ENCODE measurements around the gene KLC1. TPM values are rescaled to one million over a fixed set of nuclear protein-coding genes. Genes with fewer than 3 reads are reported as not detected.

Gene KLC1
- total RNA-seq, 1 donor from 2014 or later, result 56.6 TPM

DNA sequence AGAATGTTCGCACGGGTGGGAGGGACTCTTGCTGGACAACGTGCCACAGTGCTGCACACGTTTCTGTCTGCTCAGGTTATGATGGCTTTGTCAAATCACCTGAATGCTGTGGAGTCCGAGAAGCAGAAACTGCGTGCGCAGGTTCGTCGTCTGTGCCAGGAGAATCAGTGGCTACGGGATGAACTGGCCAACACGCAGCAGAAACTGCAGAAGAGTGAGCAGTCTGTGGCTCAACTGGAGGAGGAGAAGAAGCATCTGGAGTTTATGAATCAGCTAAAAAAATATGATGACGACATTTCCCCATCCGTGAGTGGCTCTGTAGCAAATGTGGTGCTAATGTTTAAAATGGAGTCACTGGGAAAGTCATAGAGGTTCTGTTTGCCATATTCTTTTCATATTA, 28.5 kb downstream of the KLC1 start:
- ATAC-seq (no peak), DNase-seq (ENCODE audit: low spot score) (no peak)

DNA sequence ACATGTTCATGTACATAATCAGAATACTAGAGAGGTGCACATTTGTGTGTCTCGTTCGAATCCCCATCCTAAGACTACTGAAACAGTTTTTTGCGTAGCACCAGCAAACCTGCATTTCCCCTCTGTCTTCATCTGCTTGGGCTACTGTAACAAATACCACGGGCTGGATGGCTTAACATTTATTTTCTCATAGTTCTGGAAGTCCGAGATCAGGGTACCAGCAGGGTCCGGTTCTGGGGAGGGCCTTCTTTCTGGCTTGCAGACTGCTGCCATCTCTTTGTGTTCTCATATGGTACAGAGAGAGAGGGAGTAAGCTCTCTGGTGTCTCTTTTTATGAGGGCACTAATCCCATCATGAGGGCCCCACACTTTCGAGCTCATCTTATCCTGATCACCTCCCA, 30.6 kb downstream of the KLC1 start:
- no peak for ATAC-seq

DNA sequence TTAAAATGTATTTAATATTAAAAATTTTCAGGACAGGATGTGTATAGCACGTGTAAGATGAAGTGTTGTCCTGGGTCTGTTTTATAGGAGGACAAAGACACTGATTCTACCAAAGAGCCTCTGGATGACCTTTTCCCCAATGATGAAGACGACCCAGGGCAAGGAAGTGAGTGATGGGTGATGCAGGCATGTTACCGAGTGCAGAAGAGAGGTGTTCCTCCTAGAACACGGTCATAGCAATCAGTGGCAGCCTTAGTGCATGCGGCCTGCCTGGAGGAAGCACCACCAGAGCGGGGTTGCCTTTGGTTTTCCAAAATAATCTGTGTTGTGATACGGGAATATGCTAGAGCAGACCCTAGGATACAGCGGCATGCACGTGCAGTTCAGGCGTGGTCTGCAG, 33.0 kb downstream of the KLC1 start:
- ATAC-seq, result no peak
- no peak for DNase-seq (ENCODE audit: low spot score)

More for the DNA sequence above, 30.6 kb downstream of the KLC1 start:
- DNase-seq (ENCODE audit: low spot score), result no peak

DNA sequence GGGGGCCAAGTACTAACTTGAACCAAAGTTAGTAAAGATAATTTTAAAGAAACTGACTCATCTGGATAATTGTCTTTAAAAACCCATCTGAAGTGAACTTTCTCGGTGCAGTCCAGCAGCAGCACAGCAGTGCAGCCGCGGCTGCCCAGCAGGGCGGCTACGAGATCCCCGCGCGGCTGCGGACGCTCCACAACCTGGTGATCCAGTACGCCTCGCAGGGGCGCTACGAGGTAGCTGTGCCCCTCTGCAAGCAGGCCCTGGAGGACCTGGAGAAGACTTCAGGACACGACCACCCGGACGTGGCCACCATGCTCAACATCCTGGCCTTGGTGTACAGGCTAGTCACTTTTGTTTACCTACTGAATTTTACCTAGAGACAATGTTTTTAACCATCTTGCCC, 33.6 kb downstream of the KLC1 start:
- DNase-seq (ENCODE audit: low spot score), result no peak
- ATAC-seq, result no peak

DNA sequence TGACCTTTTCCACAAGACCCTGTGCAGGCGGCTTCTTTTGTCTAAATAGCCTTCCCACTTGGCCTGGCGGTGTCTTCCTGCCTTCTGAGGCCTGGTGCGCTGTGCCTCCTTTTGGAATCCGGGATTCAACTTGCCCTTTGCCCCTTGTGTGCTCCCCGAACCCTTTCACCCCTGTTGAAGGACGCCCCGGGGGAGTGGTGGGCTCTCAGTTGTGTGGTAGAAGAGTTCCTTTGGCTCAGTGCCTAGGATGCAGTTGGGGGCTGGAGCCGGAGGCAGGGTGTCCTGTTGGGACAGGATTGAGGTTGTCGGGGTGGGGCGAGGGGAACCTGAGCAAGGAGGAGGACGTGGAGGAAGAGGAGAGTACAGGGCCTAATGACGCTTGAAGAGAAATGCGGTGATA, 34.5 kb downstream of the KLC1 start:
- DNase-seq (ENCODE audit: low spot score), result no peak
- ATAC-seq, result no peak

DNA sequence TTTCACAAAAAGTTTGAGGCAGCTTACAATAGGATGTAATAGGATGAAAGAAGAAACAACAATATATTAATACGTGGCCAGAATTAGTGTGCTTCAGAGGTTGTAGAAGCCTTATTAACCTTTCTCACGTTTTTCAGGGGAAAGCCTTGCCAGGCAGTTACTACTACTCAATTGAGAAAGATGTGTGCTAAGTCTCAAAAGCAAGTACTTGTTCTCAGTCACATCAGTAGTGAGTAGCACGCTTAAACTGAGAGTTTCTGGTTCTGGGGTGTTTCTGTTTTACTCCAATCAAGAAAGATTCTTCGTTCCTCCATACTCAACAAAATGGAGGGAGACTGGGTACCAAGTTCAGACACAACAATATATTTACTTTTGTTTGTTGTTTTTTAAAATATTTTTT, 38.7 kb downstream of the KLC1 start:
- ATAC-seq (no peak), DNase-seq (ENCODE audit: low spot score) (no peak)

DNA sequence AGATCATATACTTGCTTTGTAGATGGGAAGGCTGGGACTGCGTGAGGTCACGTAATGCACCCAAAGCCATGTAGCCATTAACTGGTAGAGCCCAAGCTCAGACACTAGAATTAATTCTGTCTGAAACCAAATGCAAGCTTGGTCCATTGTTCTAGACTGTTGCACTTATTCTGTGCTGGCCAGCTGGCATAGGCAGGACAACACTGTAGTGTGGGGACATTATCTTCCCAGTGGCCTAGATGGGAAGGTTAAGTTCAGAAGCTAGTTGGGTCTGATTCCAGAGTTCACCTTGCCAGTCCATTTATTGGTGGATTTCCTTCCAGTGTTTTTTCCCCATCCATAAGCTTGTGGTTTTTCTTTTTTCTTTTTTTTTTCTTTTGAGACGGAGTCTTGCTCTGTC, 39.1 kb downstream of the KLC1 start:
- ATAC-seq, result peak; percentile 41
- DNase-seq (ENCODE audit: low spot score), result no peak

DNA sequence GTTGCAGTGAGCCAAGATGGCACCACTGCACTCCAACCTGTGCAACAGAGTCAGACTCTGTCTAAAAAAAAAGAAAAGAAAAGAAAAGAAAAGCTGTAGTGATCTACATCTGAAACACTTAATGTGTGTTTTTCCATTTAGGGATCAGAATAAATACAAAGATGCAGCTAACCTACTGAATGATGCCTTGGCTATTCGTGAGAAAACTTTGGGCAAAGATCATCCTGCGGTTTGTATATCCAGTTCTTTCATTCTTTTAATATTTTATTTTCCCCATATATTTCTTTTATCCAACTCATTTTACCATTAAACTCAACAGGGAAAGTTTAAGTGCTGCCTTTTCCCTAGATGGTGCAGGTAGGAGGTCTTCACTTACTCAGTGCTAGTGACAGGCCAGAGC, 40.4 kb downstream of the KLC1 start:
- ATAC-seq (no peak), DNase-seq (ENCODE audit: low spot score) (no peak)

DNA sequence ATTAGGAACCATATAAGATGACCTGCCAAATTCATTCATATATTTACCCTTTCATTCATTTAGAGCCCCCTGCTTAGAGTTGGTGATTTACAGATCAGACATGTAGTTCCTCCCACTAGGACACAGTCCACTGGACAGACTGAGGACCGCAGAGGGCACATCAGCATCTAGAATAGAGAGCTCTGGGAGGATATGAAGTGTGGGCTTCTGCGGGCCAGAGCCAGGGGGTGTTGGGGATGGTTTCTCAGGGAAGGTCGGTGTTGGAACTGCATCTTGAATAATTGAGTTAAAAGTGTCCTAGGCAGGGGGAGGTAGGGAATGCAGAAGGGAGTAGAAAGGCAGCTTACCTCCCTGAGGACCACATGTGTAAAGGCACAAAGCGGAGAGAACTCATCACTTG, 42.9 kb downstream of the KLC1 start:
- DNase-seq (ENCODE audit: low spot score) (no peak), ATAC-seq (no peak)

DNA sequence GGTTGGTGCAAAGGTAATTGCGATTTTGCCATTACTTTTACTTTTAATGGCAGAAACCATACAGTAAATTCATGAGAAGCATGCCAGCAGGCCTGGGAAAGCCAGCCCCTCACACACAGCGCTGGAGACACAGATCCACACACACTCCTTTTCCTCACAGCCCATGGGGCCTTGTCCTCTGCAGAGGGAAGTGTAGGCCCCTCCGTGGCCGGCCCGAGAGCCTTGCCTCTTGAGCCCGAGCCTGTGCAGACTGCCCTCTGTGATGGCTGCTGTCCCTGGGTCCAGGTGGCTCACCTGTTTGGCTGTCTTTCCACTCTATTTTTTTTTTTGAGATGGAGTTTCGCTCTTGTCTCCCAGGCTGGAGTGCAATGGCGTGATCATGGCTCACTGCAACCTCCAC, 46.9 kb downstream of the KLC1 start:
- DNase-seq (ENCODE audit: low spot score) (no peak), ATAC-seq (no peak)

DNA sequence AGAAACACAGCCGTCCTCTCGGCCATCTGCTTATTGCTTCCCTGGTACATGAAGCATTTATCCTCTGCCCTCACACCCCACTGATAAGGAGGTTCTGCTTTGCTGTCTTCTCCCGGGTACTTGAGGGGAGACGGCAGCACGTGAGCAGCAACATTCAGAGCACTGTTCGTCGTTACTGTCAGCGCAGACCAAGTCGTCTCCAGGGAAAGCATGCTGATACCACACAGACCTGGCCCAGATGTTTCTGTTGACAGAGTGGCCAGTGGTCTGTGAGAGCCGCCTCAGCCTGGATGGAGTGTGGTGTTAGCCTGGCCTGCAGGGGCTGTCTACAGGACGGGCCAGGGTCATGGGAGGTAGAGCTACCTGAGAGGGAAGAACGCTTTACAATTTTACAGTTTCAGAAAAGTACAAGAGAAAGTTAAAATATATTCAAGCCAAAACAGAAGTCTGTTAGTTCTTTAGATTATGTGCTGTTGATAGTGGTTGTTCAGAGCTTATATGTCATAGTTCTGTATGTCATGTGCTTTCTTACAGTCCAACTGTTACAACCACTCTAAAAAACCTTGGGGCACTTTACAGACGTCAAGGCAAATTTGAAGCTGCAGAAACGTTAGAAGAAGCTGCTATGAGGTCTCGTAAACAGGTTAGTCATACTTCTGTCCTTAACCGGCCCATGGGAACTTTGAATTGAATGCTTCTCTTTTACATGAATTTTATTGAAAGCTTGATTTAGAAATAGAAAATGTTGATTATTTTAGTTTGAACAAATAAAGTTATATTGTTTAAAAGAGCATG, 48.1 kb downstream of the KLC1 start:
- DNase-seq (ENCODE audit: low spot score) (no peak), ATAC-seq (no peak)

DNA sequence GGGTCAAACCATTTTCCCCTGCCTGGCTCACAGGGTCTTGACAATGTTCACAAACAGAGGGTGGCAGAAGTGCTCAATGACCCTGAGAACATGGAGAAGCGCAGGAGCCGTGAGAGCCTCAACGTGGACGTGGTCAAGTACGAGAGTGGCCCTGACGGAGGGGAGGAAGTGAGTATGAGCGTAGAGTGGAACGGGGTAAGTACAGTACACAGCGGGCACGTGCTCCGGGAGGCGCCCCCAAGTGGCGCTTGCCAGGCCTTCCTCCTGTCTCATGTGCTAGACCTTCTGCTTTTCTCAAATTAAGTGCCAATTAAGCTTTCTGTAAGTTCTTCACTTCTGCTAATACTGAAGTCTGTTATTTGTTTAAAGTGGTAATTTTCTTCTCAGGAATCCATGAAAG, 50.3 kb downstream of the KLC1 start:
- no peak for DNase-seq (ENCODE audit: low spot score)

DNA sequence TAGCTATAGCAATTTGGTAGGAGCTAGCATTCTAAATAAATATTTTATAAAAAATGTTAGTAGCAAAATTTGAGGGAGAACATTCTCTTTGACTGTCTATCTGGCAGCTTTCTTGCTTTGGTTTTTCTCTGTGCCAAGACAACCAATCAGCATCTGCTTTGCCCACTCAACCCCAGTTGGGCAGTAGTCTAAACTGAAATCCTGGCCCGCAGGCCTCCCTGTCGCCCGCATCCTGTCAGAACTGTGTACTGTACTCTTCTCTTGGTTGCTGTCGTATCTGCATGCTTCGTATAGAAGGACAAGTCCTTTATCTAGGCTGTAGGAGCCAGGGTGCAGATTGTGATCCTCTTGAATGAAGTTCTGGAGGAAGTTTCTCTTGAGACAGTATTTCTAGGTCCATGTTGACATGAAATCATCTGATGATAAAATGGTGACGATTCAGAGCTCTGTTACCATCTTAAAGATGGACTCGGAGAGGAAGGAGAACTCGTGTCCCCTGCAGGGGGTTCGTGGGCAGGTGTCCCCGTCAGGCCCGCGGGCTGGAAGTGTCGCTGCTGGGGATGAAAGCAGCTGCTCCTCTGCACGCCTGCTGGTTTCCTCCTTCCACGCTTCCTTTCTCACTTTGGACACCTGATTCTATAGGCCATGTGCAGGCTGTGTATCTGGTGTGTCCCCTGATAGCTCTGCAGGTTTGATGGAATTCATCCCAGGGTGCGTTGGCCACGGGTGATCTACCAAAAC, 51.6 kb downstream of the KLC1 start:
- no peak for DNase-seq (ENCODE audit: low spot score)

More for the DNA sequence above, 50.3 kb downstream of the KLC1 start:
- ATAC-seq, result peak; percentile 83

DNA sequence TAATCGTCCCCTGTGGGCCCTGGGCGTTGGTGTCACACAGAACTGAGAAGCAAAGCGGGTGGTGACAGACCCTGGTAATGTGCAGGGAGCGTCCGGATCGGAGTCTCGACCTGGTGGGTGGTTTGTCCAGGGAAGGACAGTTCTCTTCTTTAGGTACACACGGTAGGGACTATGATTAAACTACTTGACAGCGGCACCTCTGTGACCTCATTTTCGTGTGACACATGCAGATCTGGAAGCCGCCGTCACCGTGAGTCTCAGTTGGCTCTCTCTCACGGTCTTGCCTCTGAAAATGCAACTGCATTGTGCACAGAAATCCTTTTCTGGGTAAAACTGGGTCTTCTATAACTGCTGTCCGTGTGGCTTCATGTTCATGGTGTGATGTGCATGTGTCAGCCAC, 54.1 kb downstream of the KLC1 start:
- ATAC-seq (no peak), DNase-seq (ENCODE audit: low spot score) (no peak)

More for the DNA sequence above, 51.6 kb downstream of the KLC1 start:
- no peak for ATAC-seq

DNA sequence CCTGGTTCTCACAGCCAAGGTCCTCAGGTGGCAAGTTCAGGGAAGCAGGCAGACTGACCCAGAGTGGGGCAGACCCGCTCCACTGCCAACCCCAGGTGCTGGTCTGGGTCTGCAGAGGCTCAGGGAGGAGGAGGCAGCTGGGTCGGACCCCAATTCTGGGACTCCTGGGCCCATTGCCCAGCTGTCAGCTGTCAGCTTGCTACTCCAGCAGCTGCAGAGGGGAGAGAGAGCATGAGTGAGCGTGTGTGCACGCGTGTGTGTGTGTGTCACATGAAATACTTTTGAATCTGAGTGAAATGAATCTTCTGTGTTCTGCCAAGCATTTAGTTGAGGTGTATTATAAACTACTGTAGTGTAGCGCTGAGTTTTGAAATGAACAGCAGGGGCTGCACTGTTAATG, 55.5 kb downstream of the KLC1 start:
- DNase-seq (ENCODE audit: low spot score) (no peak), ATAC-seq (no peak)

DNA sequence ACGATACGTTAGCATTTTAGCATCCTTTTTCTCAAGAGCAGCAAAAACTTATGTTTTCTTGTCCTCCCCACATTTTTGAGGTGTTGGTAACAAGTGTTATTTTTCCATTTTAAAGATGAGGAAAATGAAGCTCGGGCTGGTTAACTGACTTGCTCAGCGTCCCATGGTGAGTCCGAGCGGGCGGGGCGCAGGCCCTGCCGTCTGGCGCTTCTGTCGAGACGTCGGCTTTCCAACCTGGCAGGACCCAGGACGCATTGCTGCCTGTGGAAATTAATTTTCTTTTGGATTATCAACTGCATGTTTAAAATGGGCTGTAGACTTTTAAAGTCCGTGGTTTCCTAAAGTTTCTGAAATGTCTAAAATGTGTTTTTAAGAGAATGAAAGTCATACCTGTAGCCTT, 55.9 kb downstream of the KLC1 start:
- ATAC-seq (no peak), DNase-seq (ENCODE audit: low spot score) (no peak)

DNA sequence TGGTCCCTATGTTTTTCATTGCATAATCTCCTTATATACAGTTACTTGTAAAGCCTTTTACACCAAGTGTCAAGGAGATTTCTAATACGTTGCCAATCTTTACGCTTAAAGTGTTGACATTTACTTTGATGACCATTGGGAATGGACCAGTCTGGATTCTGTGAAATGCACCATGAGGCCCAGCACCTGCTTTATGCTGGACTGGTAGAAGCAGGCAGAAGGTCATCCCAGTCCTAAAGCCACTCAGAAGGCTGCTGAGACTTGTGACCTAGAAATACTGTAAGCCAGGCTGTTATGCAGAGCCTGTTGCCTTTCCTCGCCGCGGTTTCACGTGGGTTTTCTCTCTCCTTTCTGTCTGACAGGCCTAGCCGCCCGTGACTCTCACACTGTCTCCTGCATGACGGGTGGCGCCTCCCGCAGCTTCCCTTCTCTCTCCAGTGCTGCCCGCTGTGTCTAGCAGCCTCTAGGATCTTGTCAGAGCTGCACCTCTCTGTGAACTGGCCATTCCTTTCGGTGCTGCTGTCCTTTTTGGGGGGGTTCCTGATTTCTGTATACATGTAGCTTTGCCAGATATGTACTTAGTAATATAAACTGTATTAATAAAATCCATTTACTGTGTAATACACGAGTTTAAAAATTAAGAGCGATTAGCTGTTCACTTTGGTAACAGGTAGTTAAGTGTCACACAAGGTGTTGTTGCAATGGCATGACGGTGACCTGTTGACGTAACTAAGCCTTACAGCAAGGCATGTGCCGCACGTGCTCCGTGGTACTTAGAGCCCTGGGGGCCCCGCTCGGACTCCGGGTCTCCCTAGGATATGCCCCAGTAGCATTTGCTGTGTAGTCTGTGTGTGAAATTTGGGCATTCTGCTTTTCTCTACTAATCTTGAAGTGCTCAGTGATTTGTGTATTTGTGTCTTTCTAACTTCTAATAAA, 56.5 kb downstream of the KLC1 start:
- ATAC-seq (no peak), DNase-seq (ENCODE audit: low spot score) (no peak)

DNA sequence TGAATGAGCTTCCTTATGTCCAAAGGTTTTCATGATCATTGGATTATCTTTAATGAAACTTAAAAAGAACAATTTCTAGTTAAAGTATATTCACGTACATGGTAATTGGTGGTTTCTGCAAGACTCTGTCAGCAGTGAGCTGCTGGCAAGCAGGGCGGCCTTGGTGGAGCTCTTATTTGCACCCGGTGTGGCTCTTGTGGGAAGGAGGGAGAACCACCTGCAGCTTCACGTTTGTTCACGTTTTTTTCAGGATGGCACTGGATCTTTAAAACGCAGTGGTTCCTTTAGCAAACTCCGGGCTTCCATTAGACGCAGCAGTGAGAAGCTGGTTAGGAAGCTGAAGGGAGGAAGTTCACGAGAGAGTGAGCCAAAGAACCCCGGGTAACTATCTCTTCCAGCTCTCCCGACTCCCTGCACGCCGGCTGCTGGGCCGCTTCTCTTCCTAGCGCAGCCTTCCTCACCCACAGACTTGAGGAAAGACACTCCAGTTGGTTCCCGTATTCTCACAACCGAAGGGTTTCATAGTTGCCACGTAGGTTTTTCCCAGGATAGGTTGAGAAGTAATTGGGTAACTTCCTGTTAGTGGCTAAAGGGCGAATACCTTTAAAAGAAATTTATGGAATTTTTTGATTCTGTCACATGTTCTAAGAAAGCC, 57.9 kb downstream of the KLC1 start:
- DNase-seq (ENCODE audit: low spot score) (no peak), ATAC-seq (peak; percentile 58)

DNA sequence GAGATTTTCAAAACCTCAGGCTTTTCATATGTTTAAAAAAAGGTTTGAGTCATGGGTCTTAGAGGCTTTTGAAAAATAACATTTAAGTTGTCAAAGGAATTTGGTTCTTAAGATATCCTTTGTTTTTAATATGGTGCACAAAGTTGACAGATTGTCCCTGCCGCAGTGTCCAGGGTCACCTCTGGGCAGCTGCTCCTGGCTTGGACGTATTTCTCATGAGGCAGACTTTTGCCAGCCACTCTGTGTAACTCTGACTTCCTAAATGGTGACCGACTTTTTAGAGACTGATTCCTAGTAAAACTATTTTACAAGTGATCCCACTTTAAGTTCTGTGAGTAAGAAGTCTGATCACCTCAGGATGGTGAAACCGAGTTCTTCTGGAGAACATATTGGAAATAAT, 58.7 kb downstream of the KLC1 start:
- no peak for ATAC-seq
- no peak for DNase-seq (ENCODE audit: low spot score)

DNA sequence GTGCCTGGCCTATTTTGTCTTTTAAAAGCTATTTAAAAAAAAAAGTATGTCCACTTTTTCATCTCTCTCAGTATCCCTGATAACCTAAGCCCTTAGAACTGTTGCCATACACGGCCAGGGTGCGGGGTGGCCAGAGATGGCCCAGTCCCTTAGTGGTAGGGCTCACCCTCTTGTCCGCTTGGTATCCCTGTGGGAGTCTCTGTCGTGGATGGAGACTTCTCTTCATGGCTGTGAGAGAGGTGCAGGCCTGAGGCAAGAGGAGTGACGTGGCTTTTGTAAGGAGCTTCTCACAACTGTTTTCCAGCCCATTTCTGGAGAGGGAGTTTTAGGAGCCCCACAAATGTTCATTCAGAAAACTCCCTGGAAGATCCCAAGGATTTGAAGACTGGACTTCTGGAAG, 59.4 kb downstream of the KLC1 start:
- ATAC-seq, result no peak
- no peak for DNase-seq (ENCODE audit: low spot score)
